Loucy (cell line): Measurements from ENCODE around the gene ESR1.

Experiments used
- EZH2phosphoT487 ChIP-seq: fragments of 200-600 bp; IDR thresholded peaks from 2 replicates; pipeline ENCODE4 v1.6.1; 2018; ENCODE audit warnings: antibody characterized with exemption, mild to moderate bottlenecking, moderate library complexity, borderline replicate concordance
- TF ChIP-seq, protein P1 (sequence below): fragments of 200-600 bp; sonication (generic); conservative IDR thresholded peaks from 2 replicates; pipeline ENCODE4 v1.5.1; 2014; ENCODE audit warnings: mild to moderate bottlenecking, antibody characterized with exemption, low read length

DNA sequence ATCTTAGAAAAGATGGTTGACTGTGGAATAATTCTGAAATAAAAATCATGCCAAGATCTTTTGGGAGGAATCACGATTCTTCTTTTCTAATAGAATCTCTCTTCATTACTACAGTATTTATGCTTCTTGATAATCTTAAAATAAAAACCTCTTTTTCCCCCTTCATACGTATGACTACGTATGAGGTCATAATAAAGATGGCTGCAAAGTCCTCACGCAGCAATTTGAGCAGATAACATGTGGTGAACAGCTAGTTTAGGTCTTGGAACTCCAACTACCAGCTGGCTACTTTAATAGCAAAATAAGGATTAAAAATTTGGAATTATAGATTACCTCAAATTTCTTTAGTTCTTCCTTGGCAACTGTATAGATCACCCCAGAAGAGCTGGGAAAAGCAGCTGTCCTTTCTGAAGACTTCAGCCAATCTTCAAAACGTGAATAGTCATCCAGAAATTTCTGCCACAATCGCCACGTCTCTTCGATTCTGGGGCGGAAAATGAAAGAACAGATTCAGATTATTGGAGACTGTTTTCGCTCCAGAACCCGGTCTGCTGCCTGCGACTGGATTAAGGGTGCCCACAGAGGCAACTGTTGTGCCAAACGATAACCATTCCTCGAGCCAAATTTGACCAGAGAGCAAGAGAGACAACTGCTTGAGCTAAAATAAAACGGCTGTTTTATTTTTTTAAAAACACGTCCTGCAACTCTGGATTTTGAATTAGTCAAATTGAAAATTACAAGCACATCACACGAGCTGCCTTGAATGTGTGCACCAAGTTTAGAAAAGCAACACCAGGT, 347.3 kb downstream of the ESR1 start:
- TF ChIP-seq, protein P1, sequence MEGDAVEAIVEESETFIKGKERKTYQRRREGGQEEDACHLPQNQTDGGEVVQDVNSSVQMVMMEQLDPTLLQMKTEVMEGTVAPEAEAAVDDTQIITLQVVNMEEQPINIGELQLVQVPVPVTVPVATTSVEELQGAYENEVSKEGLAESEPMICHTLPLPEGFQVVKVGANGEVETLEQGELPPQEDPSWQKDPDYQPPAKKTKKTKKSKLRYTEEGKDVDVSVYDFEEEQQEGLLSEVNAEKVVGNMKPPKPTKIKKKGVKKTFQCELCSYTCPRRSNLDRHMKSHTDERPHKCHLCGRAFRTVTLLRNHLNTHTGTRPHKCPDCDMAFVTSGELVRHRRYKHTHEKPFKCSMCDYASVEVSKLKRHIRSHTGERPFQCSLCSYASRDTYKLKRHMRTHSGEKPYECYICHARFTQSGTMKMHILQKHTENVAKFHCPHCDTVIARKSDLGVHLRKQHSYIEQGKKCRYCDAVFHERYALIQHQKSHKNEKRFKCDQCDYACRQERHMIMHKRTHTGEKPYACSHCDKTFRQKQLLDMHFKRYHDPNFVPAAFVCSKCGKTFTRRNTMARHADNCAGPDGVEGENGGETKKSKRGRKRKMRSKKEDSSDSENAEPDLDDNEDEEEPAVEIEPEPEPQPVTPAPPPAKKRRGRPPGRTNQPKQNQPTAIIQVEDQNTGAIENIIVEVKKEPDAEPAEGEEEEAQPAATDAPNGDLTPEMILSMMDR = no peak
- TF ChIP-seq EZH2phosphoT487 = no peak
